GOT3 (cell line): ENCODE measurements around the gene ELMOD1.

Source experiments
- DNase-seq: peaks from one replicate; lab custom pipeline; 2025; ENCODE audit warnings: mixed read lengths; lab: John Stamatoyannopoulos, UW

ELMOD1 gene

GRCh38 chr11:107583629-107584195 lies 7.2 kb upstream of the ELMOD1 start:
- no peak for DNase-seq

- no peak for DNase-seq
Observed at GRCh38 chr11:107587306-107587979, 3.5 kb upstream of the ELMOD1 start.

- DNase-seq: no peak
Observed at GRCh38 chr11:107591378-107592230, 657 bp downstream of the ELMOD1 start.

GRCh38 chr11:107592231-107592590 lies 1.3 kb downstream of the ELMOD1 start:
- no peak for DNase-seq

GRCh38 chr11:107592813-107593212 lies 1.9 kb downstream of the ELMOD1 start:
- DNase-seq: no peak

- DNase-seq: no peak
Observed at GRCh38 chr11:107593951-107594350, 3.0 kb downstream of the ELMOD1 start.

DNA sequence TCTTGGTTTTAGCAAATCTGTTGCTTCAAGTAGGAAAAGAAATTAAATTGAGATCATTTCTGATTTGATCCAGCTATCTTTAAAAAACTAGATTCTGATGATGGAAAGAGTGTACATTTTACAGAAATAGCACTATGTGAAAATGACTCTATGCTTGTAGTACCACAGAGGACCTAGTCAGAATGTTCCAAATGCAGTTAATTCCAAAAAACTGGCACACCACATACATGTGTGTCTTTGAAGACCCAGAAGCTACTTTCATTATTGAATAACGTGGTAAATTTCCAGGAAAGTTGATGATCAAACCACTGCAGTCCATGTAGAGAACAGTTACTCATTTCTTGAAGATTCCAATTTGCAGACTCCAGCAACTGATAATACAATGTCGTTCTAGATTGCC lies 3.8 kb downstream of the ELMOD1 start:
- DNase-seq: no peak

DNA sequence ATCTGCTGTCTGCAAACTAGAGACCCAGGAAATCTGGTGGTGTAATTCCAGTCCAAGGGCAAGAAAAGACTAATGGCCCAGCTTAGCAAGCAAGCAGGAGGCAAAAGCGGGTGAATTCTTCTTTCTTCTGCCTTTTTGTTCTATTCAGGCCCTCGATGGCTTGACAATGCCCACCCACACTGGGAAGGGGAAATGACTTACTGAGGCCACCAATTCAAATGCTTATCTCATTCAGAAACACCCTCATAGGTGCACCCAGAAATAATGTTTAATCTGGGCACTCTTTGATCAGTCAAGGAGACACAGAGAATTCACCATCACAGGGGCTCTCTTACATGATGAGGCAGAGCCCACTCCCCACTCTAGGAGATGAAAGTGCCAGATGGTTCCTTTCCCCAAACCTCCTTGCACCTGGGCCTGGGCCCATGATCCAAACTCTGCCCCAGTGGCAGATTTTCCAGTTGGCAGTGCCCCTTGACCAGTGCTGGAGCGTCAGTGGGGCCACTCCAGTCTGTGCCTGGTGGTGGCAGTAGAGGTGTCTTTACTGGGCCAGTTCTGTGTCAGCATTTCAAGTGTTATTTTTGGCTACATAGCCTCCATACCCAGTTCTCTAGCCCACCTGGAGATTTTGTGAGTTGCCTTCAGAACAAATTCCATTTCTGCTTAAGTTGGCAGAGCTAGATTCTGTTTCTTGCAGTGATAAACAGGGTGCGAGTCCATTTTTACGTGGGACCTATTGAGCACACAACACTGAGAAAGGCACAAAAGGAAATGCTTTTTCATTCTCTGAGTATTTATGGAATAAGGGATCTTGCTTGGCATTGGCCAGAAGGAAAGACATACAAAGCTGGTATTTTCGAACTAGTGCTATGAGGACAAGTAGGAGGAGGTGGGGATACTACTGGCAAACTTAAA lies 7.5 kb downstream of the ELMOD1 start:
- no peak for DNase-seq

DNA sequence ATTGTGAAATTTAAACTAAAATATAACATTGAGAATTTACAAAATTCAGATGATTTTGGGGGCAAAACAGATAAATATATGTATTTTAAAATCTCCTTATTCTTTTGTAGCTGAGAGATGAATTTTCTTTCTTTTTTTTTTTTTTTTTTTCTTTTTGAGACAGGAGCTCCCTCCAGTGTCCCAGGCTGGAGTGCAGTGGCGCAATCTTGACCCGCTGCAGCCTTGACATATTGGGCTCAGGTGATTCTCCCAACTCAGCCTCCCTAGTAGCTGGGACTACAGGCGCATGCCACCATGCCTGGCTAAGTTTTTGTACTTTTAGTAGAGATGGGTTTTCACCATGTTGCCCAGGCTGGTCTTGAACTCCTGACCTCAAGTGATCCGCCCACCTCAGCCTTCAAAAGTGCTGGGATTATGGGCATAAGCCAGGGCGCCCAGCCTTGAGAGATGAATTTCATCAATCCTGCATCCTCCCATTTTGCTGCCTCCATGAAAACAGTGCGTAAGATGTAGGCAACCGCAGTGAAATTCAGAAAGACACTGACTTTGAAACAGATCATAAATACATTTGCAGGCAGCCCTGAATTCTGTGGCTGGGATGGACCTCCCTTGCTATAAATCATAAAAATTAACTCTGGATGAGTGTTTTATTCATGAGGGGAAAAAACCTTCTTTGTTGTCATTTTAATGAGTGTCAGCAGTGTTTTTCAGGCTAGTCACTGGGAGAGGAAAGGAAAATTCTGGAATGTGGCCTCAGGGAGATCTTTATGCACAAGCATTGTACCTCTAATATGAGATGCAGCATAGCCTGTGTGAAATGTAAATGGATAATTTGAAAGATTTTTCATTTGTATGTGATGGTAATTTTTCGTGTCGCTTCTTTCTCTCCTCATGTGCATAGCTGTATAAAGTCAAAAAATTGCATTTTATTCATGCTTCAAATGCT lies 14.4 kb downstream of the ELMOD1 start:
- no peak for DNase-seq

DNA sequence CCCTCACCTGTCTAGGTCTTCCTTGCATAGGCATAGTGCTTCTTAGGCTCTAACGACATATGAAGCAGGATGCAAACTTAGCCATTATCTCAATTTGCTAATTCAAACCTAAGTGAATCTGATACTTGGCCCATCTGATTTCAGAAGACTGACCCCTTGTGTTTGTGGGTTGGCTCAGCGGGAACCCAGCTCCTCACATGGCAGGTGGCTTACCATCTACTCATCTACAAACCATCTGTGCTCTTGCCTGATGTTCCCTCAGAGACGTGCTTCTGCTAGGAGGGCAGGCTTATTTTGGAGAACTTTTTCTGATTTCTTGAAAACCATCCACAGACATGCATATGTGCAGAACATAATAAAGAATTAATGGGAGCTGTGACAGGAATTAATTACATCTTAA lies 15.2 kb downstream of the ELMOD1 start:
- no peak for DNase-seq

DNA sequence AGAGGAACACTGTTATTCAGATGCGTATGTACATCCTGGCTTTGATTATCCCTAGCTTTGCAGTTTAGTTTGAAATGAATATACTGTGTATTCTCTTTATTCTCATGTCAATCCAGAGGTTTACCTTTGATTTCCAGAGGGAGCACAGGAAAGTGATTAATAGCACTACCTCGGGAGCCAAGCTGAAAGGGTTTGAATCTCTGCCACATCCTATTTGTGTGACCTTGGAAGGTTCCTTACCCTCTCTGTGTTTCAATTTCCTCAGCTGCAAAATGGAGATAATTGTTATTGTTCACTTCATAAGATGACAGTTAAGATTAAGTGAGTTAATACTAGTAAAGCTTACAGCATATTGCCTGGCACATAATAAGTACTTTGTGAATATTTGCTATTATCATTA lies 17.9 kb downstream of the ELMOD1 start:
- DNase-seq: no peak

- no peak for DNase-seq
Observed at GRCh38 chr11:107609400-107610218, 18.7 kb downstream of the ELMOD1 start.

GRCh38 chr11:107612445-107612844 lies 21.5 kb downstream of the ELMOD1 start:
- DNase-seq: no peak

GRCh38 chr11:107619926-107620325 lies 29.0 kb downstream of the ELMOD1 start:
- no peak for DNase-seq

- no peak for DNase-seq
Observed at GRCh38 chr11:107621081-107621480, 30.1 kb downstream of the ELMOD1 start.

DNA sequence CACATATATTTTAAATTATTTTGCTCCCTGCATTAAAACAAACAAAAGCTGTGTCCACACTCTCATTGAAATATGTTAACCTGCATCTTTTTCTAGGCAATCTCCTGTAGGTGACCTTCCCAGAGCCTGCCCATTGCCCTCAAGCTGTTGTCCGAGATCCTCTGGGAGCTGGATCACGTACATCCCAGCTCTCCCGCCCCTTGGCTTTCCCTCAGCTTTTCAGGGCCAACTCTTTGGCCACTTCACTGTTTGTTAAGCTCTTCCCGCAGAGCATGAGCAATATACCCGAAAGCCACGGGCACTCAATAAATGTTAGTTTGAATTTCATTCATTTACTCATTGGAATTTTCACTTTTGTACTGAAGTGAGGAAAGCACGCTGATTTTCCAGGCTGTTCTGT lies 32.2 kb downstream of the ELMOD1 start:
- no peak for DNase-seq

DNA sequence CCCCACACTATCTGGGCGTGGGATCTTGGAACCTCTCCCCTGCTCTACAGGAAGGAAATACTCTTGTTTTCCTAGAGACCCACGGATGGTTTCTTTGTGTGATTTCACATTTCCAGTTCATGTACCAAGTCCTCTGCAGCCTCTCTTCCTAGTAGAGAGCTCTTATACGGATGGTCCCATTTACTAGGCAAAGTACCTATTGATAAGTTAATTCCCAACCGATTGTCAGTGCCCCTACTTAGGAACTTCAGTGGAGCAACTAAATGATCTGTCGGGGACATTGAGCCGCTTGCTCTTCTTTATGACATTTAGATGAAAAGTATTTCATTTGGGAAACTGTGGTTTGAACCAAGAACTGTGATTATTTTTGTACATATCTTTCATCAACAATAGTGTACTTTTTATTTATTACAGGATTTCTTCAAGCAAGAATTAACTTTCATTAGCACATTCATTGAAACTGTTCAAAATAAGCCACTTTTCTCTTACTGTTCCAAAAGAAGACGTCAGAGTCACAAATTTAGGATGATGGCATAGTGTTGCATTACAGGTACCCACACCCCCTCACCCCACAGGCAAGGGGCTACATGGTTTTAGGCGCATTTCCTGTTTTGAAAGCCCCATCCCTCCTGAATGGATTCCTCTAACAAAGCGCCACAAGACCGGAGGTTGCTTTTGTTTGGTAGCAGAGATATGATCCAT lies 34.2 kb downstream of the ELMOD1 start:
- no peak for DNase-seq

DNA sequence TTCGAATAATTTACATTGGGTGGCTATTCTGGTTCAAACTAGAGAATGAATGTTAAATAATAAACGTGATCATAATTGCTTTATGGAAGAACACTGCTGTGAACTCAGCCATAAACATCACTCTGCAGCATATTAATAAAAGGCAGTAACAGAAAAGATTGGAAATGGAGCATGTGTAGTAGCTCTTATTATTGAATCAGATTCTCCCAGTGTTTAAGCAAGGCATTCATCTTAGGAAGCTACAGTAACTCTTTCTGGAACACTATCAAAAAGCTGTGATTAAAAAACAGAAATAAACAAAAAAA lies 34.7 kb downstream of the ELMOD1 start:
- DNase-seq: no peak

DNA sequence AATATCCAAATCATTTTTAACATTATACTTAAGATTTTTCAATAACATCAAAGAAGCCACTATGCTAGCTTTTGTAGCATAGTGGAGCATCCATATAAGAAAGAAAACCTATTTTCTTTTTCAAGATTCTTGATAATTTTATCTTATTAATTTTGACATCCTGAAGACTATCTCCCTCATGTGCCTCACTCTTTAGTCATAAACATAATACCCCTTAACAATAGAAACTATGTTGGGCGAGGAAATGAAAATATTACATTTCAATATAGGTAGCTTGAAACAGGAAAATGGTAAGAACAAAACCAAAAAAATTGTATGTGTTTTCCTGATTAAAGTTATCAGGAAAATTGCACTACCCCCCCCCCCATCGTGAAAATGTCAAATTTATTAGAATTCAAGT lies 40.1 kb downstream of the ELMOD1 start:
- no peak for DNase-seq

- DNase-seq: no peak
Observed at GRCh38 chr11:107631931-107632330, 41.0 kb downstream of the ELMOD1 start.
